ENCODE data around the gene TMEFF2.
"Not testable (repeated sequence)": the region's sequence is repeated elsewhere in the genome, so short reads cannot be mapped to it uniquely, and the experiment has no call there.

TMEFF2 gene

DNA sequence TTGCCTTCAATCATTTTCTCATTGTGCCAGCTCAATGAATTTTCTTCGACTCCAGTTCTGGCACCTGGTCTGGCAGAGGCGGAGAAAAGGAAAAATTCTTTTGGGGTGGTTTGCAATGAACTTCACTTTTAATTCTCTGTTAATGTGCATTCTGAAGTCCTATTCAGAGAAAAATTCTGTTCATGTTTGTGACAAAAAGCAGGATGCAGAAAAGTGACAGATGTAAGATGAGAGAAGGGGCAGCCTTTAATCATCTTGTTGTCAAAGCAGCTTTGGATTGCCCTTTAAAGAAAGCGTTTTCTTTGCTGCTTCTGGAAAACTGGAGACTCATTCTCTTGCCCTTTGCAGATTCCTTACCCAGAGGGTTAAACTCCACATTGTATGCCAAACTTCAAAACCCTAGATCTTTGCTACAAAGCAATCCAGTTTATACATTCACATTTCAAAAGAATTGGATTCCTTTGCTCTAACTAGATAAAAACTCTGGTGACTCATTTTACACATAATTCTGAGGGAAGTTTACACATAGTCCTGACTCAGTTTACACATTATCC lies 253.3 kb downstream of the TMEFF2 start:
- in situ Hi-C loops (cut with MboI; ENCODE audit: low sequenced_read_pairs) = no loop called here

- in situ Hi-C loops (cut with MboI; ENCODE audit: low sequenced_read_pairs) = no loop called here
These were observed 256.0 kb downstream of the TMEFF2 start for GRCh38 chr2:191938779-191939178.

DNA sequence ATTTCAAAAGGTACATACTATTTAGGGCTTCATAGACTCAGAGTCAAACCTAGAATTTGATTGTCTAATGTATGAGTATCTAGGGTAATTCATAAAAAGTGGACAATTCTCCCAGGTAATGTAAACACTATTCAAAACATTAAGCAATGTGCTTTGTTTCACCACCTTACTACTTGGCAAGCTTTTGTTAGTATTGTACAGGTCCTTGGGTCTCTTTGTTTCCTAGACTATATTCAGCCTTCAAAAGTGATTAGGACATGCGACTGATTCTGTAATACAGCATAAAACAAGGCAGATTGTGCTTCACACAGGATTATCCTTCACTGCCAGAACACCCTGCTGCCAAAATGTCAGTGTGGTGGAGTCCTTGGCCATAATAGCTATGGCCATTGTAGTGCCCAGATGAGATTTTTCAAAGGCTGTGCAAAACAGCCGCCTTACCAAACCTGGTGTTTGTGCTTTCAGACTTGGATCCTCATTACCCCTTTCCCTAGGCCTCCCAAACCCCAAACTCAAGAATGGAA lies 257.8 kb downstream of the TMEFF2 start:
- in situ Hi-C loops (cut with MboI; ENCODE audit: low sequenced_read_pairs) = no loop called here

DNA sequence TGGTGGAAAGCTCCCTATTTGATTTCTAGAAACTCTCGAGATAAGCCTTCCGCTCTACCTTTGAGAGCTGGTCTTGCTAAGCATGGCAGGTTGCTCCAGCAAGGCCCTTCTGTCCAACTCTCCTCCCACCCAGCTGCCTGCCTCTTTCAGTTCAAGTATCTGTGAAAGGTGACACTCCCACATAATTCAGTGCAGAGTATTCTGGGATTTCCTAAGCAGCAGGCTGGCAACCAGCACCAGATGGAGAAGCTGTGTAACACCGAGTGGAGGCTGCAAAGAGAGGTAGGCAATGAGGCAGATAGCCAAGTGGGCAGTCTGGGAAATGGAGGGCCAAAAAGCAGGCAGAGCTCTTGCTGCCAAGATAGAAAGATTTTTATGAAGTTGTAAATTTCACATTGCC lies 259.5 kb downstream of the TMEFF2 start:
- in situ Hi-C loops (cut with MboI; ENCODE audit: low sequenced_read_pairs) = no loop called here

GRCh38 chr2:191933307-191934105 lies 261.2 kb downstream of the TMEFF2 start:
- in situ Hi-C loops (cut with MboI; ENCODE audit: low sequenced_read_pairs) = no loop called here

DNA sequence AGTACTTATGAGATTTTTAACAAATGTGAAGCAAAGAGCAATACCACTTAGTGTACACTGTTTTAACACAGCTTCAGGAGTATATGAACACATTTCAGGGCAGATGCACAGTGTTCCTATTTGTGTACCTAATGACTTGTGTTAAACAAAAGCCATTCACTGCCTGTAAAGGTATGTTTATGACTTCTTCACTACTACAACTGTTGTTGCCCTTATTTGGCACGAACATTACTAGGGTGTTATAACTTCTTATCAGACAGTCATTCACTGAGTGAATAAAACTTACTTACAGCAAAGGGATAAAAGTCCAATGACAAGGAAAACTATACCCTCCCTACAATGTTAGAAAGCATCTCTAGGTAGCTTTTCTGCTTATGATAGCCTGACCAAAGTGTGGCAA lies 262.4 kb downstream of the TMEFF2 start:
- in situ Hi-C loops (cut with MboI; ENCODE audit: low sequenced_read_pairs) = no loop called here

DNA sequence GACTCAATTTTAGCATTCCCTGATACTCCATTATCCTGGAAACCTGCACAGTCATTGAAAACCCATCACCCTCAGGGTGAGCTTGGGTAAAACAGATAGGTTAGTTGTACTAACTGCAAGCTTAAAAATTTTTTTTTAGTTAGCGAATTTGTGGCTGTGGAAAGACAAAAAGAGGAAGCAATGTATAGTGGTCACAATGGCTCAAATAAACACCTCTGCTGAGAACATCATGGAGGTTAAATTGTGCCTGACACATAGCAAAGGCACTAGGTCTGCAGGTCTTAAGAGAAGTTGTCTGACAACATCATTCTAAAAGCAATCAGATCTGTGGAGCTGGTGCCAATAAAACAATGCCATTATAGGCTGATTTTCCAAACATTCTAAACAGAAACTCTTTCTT lies 263.4 kb downstream of the TMEFF2 start:
- in situ Hi-C loops (cut with MboI; ENCODE audit: low sequenced_read_pairs) = no loop called here

GRCh38 chr2:191930205-191930604 lies 264.5 kb downstream of the TMEFF2 start:
- in situ Hi-C loops (cut with MboI; ENCODE audit: low sequenced_read_pairs) = no loop called here

GRCh38 chr2:191929288-191929687 lies 265.4 kb downstream of the TMEFF2 start:
- in situ Hi-C loops (cut with MboI; ENCODE audit: low sequenced_read_pairs) = no loop called here

DNA sequence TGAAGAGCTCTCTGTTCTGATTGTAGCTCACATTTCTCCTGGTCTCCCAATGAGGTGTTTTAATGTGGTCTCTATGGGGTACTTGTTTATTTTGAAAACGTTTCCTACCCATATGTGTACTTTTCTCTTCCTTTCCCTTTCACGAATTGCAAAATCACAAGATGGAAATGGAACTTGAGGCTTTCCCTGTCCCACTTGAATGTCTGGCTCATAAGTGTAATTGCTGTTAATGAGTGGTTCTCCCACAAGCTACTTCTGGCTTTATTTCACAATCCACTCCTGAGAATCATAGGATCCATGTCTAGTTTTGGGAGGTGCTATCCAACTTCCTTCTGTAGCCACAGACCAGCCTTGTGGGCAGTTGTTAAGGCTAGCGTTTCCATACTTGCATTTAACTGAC lies 266.7 kb downstream of the TMEFF2 start:
- in situ Hi-C loops (cut with MboI; ENCODE audit: low sequenced_read_pairs) = no loop called here

DNA sequence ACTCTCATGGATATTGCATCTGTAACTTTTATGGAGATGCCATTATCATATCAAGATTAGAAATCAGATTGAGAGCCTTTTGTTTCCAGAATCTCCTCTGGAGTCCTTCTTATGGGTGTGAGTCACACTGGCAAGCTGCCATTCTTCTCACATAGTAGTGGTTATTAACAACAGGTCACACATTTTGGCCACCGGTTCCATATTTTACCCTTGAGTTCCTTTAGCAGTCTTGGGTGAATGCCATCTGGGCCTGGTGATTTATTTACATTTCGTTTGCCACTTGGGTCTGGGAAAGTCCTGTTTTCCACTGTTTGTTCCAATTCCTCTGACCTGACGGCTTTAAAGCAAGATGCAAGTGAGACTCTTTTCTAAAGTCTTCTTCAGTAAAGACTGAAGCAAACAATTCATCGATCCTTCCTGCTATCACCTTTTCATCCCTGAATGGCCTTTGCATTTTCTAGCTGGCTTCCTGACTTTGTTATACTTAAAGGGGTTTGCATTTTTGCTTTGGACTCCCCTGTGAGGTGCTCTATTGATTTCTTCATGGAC lies 267.3 kb downstream of the TMEFF2 start:
- in situ Hi-C loops (cut with MboI; ENCODE audit: low sequenced_read_pairs) = no loop called here

GRCh38 chr2:191926671-191927070 lies 268.1 kb downstream of the TMEFF2 start:
- in situ Hi-C loops (cut with MboI; ENCODE audit: low sequenced_read_pairs) = no loop called here

DNA sequence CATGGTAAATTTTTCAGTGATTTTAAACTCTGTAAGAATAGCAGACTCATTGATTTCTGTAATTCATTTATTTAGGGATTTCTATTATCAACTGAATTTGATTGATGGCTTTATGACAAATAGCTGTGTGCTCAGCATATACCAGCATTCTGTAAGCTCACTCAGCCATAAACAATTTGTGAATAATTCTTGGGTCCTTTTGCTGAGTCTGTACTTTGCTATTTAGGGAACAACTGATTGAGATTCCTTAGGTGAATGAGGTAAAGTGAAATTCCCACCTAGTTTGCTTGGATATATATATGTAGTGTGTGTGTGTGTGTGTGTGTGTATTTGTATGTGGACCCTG lies 271.1 kb downstream of the TMEFF2 start:
- in situ Hi-C loops (cut with MboI; ENCODE audit: low sequenced_read_pairs) = no loop called here

DNA sequence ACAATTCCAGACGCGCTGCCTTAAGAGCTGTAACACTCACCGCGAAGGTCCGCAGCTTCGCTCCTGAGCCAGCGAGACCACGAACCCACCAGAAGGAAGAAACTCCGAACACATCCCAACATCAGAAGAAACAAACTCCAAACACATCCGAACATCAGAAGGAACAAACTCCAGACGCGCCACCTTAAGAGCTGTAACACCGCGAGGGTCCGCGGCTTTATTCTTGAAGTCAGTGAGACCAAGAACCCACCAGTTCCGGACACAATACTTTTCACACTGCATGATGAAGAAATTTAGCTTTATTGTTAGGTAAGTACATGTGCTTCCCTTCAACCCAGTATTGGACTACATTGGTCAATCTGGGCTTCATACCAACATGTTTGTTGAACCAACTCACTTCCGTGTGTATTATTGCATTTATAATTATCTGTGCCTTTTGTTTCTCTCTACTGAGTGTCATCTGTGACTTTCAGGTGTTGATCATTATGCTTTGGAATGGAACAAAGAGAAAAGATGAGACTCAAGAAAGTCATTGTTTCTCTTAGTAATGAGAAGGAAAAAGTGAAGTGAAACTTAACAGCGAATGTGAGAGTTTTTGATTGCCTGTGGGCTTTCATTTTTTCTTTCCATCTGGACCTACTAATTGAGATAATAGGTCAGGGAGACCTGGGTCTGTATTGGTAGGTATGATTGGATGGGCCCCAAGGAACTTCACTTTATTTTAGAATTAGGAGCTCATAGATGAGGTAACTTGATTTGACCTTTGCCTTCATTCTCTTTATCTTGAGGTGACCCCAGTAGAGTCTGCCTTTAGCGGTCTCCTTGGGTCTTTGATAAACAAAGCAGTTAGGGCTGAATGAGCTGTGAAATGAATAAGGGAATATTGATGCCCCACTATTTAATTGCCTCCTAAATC lies 271.7 kb downstream of the TMEFF2 start:
- in situ Hi-C loops (cut with MboI; ENCODE audit: low sequenced_read_pairs) = no loop called here

- in situ Hi-C loops (cut with MboI; ENCODE audit: low sequenced_read_pairs) = not testable (repeated sequence)
These were observed 273.1 kb downstream of the TMEFF2 start for GRCh38 chr2:191921650-191922049.

DNA sequence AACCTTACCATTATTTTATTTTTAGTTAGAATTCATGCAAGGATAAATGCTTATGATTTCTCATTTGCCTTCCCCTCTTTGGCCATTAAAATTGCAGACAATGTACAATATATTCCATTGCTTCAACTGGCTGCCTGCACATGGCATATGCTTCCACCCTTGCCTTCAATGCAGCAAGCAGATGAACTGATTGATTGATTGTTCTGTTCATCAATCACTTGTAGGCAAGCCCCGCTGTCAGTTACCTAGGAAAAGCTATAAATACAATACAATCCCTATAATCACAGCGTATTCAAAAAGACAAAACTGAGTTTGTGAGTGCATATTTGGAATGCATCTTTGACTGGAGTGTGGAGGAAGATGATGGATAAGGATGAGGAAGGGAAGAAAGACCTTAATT lies 274.2 kb downstream of the TMEFF2 start:
- in situ Hi-C loops (cut with MboI; ENCODE audit: low sequenced_read_pairs) = no loop called here

- in situ Hi-C loops (cut with MboI; ENCODE audit: low sequenced_read_pairs) = no loop called here
These were observed 276.6 kb downstream of the TMEFF2 start for GRCh38 chr2:191917967-191918651.

DNA sequence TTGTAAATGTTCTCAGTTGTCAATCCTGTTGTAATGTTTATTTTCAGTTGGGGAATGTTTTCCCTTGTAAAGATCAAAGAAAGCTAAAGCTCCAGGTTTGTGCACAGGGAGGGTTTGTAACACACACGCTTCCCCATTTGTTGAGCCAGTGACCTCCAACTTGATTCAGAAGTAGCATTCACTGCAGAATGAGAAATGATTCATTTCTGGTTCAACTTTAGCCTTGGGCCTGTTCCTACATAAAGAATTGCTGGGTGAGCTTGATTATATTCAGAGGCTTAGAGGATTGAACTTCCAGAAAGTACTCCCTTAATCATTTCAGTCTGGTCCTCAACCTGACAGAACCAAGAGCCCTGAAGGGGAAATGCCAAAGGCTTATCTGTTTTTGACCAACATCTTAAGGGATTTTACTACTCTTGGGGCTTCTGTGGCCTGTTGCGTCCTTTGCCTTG lies 277.3 kb downstream of the TMEFF2 start:
- in situ Hi-C loops (cut with MboI; ENCODE audit: low sequenced_read_pairs) = no loop called here

DNA sequence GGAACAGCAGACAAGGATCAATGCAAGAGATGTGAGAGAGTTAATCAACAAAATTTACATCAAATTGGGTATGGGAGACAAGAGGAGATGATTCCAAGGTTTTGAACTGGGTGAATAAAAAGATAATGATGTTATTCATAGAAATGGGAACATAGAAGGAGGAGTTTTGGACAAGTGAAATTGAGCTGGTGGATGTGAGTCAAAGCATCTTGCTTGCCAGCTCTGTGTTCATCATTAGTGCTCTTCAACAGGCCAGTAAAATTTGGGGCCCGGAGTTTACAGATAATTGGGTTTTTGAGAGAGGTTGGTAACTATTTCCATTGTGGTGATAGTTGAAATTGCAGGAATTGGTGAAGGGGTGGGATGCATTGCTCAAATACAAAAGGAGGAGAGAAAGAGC lies 277.9 kb downstream of the TMEFF2 start:
- in situ Hi-C loops (cut with MboI; ENCODE audit: low sequenced_read_pairs) = no loop called here

- in situ Hi-C loops (cut with MboI; ENCODE audit: low sequenced_read_pairs) = no loop called here
These were observed 279.0 kb downstream of the TMEFF2 start for GRCh38 chr2:191915750-191916149.

DNA sequence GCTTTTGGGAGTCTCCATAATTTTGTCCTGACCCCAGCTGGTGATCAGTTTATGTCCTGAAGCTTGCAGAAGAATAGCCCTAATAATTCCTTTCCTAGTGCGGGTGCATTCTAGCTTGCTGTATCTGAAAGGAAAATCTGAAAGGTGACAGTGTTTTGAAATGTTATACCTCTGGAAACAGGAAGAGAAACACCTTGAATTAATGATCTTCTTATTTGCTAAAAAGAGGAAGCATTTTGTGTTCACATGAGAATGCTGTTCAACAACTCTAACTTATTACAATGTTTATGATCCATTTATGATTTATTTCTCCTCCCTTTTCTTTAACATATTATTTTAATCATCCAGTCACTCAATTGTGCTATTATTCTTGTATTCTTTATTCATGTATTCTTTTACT lies 280.9 kb downstream of the TMEFF2 start:
- in situ Hi-C loops (cut with MboI; ENCODE audit: low sequenced_read_pairs) = no loop called here
